SK-N-SH (cell line): ENCODE measurements around the gene CASZ1. TPM values are rescaled to one million over a fixed set of nuclear protein-coding genes. Genes with fewer than 3 reads are reported as not detected.

ENCODE experiments used
- polyA plus RNA-seq, 3 experiments: library from polyadenylated mRNA; depleted of rRNA; stranded (reverse); fragments of >200 nt; gene quantifications; 2 replicates each; pipeline ENCODE4 v1.2.3, GENCODE V29; 2012
- small RNA-seq, 7 experiments: library from RNA; depleted of rRNA; stranded (forward); fragments of <200 nt; gene quantifications; one replicate each; pipeline ENCODE3, GENCODE V24; 2012

The CASZ1 gene
- polyA plus RNA-seq, 1 of the 3 experiments (the other 2 are of a cell fraction), result 0.51 TPM

Small RNAs within 50 kb of the gene (small RNA-seq; reads per million reads assigned to genes)
- gene RN7SL614P, result 0 reads per million in 7 experiments

Other genes starting within 250 kb of the CASZ1 start
- gene TARDBP, start 216.0 kb upstream of the CASZ1 start, polyA plus RNA-seq (2012; rRNA removed), result 156 and 207 TPM in 2 replicates